ENCODE measurements around the gene B3GAT1. TPM values are rescaled to one million over a fixed set of nuclear protein-coding genes. Genes with fewer than 3 reads are reported as not detected.

The B3GAT1 gene
- total RNA-seq, 1 experiment from 2014 or later = 0.45 TPM

- DNase-seq (ENCODE audit: low read depth) = no peak
Observed at GRCh38 chr11:134392953-134393615, 19.0 kb downstream of the B3GAT1 start.

GRCh38 chr11:134391656-134392055 is 20.4 kb downstream of the B3GAT1 start:
- DNase-seq (ENCODE audit: low read depth) = no peak

- DNase-seq (ENCODE audit: low read depth) = no peak
Observed at GRCh38 chr11:134390706-134391569, 21.1 kb downstream of the B3GAT1 start.

- no peak for DNase-seq (ENCODE audit: low read depth)
Observed at GRCh38 chr11:134389464-134390180, 22.4 kb downstream of the B3GAT1 start.

- no peak for DNase-seq (ENCODE audit: low read depth)
Observed at GRCh38 chr11:134388590-134388989, 23.5 kb downstream of the B3GAT1 start.

GRCh38 chr11:134387501-134387900 is 24.5 kb downstream of the B3GAT1 start:
- no peak for DNase-seq (ENCODE audit: low read depth)

GRCh38 chr11:134386945-134387344 is 25.1 kb downstream of the B3GAT1 start:
- DNase-seq (ENCODE audit: low read depth) = no peak

- DNase-seq (ENCODE audit: low read depth) = no peak
Observed at GRCh38 chr11:134385774-134386565, 26.1 kb downstream of the B3GAT1 start.

GRCh38 chr11:134385171-134385570 is 26.9 kb downstream of the B3GAT1 start:
- DNase-seq (ENCODE audit: low read depth) = no peak

- no peak for DNase-seq (ENCODE audit: low read depth)
Observed at GRCh38 chr11:134384406-134384805, 27.6 kb downstream of the B3GAT1 start.

- no peak for DNase-seq (ENCODE audit: low read depth)
Observed at GRCh38 chr11:134383576-134384221, 28.3 kb downstream of the B3GAT1 start.

- no peak for DNase-seq (ENCODE audit: low read depth)
Observed at GRCh38 chr11:134382830-134383229, 29.2 kb downstream of the B3GAT1 start.

- no peak for DNase-seq (ENCODE audit: low read depth)
Observed at GRCh38 chr11:134382257-134382656, 29.8 kb downstream of the B3GAT1 start.

GRCh38 chr11:134380785-134381184 is 31.3 kb downstream of the B3GAT1 start:
- DNase-seq (ENCODE audit: low read depth) = no peak

GRCh38 chr11:134380229-134380628 is 31.8 kb downstream of the B3GAT1 start:
- no peak for DNase-seq (ENCODE audit: low read depth)

GRCh38 chr11:134379241-134379640 is 32.8 kb downstream of the B3GAT1 start:
- DNase-seq (ENCODE audit: low read depth) = no peak

GRCh38 chr11:134377876-134378275 is 34.2 kb downstream of the B3GAT1 start:
- DNase-seq (ENCODE audit: low read depth) = no peak

- DNase-seq (ENCODE audit: low read depth) = no peak
Observed at GRCh38 chr11:134376150-134376921, 35.7 kb downstream of the B3GAT1 start.

- no peak for DNase-seq (ENCODE audit: low read depth)
Observed at GRCh38 chr11:134374891-134375550, 37.0 kb downstream of the B3GAT1 start.

All from HT1080 (cell line).